ENCODE measurements around the gene ERF.

The ERF gene

GRCh38 chr19:42254850-42255765, at the start of gene ERF:
Gene ERF (minus strand): TSS chr19:42255128. CDS start chr19:42254999, 129 bp downstream.
- DNase-seq (ENCODE audit: low read depth, low spot score) = peak; percentile 70

GRCh38 chr19:42303876-42304275, 48.9 kb upstream of the ERF start:
- no peak for DNase-seq (ENCODE audit: low read depth, low spot score)

DNA sequence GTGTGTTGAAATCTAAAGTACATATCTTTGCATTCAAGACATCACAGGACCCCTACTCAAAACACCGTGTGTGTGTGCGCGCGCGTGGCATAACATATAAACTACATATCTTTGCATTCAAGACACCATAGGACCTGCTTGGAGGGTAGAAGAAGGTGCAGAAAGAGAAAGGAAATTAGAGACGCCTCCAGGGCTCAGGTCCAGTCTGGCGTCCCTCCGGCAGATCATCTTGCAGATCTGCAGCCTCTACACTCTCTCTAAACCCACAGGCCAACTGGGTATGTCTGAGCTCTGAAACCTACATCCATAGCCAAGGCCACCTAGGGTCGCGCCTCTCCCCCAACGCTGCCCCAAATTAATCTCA, 48.2 kb upstream of the ERF start:
- no peak for DNase-seq (ENCODE audit: low read depth, low spot score)

GRCh38 chr19:42301646-42302203, 46.8 kb upstream of the ERF start, which contains the start of gene PRR19:
Gene PRR19 (plus strand): TSS chr19:42302132. CDS start chr19:42309585, 7,453 bp downstream.
- DNase-seq (ENCODE audit: low read depth, low spot score) = no peak

- no peak for DNase-seq (ENCODE audit: low read depth, low spot score)
Measured at GRCh38 chr19:42297039-42297438, 42.1 kb upstream of the ERF start.

- no peak for DNase-seq (ENCODE audit: low read depth, low spot score)
Measured at GRCh38 chr19:42295831-42296525, 41.0 kb upstream of the ERF start.

DNA sequence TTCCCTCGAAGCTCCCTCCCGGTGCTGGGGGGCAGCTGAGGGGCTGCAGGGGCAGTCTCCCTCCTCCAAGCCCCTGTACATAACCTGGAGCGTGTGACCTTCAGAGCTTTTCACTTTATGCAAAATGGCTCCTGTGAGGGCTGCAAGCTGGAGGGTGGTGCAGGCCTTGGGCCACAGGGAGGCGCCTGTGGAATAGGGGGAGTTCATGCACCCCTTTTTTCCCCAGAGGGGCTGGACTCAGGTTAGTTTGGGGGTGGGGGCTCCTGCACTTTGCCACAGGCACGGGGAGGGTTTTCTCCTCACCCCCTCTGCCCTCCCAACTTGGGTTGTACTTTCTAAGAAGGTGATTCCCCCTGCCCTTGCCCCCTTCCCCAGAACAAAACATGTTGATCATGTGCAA, 40.4 kb upstream of the ERF start:
- DNase-seq (ENCODE audit: low read depth, low spot score) = no peak

- DNase-seq (ENCODE audit: low read depth, low spot score) = no peak
Measured at GRCh38 chr19:42294471-42295137, 39.7 kb upstream of the ERF start.

DNA sequence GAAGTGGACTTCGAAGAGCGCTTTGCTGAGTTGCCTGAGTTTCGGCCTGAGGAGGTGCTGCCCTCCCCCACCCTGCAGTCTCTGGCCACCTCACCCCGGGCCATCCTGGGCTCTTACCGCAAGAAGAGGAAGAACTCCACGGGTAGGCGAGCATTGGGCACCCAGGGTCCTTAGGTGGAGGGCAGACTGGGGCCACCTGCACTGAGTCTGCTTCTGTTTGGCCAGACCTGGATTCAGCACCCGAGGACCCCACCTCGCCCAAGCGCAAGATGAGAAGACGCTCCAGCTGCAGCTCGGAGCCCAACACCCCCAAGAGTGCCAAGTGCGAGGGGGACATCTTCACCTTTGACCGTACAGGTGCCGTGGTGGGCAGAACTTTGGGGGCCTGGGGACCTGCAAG, 39.0 kb upstream of the ERF start:
- DNase-seq (ENCODE audit: low read depth, low spot score) = no peak

- no peak for DNase-seq (ENCODE audit: low read depth, low spot score)
Measured at GRCh38 chr19:42293540-42293939, 38.6 kb upstream of the ERF start.

DNA sequence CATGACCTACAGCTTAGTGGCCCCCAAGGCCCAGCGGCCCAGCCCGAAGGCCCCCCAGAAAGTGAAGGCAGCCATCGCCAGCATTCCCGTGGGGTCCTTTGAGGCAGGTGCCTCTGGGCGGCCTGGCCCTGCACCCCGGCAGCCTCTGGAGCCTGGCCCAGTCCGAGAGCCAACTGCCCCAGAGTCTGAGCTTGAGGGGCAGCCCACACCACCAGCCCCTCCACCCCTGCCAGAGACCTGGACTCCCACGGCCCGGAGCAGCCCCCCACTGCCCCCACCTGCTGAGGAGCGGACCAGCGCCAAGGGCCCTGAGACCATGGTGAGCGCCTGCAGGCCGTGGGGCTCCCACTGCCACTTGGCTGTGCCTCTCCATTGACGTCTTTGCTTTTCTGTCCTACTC, 38.0 kb upstream of the ERF start:
- DNase-seq (ENCODE audit: low read depth, low spot score) = no peak

DNA sequence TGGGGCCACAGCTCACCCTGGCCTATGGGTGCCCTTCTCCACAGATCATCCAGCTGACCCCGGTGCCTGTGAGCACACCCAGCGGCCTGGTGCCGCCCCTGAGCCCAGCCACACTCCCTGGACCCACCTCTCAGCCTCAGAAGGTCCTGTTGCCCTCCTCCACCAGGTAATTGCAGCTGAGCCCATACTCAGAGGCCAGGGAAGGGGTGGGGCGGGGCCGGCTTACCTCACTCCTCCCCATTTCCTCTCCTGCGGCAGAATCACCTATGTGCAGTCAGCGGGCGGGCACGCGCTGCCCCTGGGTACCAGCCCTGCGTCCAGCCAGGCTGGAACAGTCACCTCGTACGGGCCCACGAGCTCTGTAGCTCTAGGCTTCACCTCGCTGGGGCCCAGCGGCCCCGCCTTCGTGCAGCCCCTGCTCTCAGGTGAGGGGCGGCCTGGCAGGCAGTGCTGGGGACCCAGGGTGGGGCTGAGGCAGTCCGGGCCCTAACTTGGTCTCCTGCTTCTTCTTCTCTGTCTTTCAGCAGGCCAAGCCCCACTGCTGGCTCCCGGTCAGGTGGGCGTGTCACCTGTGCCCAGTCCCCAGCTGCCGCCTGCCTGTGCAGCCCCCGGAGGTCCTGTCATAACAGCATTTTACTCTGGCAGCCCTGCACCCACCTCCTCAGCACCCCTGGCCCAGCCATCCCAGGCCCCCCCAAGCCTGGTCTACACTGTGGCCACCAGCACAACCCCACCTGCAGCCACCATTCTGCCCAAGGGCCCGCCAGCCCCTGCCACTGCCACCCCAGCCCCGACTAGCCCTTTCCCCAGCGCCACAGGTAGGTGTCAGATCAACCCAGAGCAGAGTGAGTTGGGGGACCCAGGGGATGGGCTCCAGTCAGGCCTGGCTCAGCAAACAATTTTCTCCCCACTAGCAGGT, 37.4 kb upstream of the ERF start:
- DNase-seq (ENCODE audit: low read depth, low spot score) = no peak

DNA sequence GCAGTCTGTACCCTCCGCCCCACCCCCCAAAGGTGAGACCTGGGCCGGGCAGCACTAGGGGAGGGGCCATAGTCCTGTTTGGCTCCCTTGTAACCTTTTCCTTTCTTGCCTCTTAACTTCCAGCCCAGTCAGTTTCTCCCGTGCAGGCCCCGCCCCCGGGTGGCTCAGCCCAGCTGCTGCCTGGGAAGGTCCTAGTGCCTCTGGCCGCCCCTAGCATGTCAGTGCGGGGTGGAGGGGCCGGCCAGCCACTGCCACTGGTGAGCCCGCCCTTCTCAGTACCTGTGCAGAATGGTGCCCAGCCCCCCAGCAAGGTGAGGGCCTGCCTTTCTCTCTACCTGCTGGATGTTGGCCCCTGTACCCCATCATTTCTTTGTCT, 36.5 kb upstream of the ERF start:
- DNase-seq (ENCODE audit: low read depth, low spot score) = no peak

- no peak for DNase-seq (ENCODE audit: low read depth, low spot score)
Measured at GRCh38 chr19:42290523-42291434, 35.9 kb upstream of the ERF start.

DNA sequence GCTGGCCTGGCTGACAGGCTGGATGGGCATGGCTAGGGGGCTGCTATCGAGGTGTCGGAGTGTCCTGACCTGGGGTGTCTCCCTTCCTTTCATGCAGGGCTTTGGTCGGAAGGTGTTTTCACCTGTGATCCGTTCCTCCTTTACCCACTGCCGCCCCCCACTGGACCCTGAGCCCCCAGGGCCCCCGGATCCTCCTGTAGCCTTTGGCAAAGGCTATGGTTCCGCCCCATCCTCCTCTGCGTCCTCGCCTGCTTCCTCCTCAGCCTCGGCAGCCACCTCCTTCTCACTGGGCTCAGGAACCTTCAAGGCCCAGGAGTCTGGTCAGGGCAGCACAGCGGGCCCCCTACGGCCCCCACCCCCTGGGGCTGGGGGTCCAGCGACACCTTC, 35.2 kb upstream of the ERF start:
- no peak for DNase-seq (ENCODE audit: low read depth, low spot score)

GRCh38 chr19:42289556-42290041, 34.7 kb upstream of the ERF start:
- no peak for DNase-seq (ENCODE audit: low read depth, low spot score)

DNA sequence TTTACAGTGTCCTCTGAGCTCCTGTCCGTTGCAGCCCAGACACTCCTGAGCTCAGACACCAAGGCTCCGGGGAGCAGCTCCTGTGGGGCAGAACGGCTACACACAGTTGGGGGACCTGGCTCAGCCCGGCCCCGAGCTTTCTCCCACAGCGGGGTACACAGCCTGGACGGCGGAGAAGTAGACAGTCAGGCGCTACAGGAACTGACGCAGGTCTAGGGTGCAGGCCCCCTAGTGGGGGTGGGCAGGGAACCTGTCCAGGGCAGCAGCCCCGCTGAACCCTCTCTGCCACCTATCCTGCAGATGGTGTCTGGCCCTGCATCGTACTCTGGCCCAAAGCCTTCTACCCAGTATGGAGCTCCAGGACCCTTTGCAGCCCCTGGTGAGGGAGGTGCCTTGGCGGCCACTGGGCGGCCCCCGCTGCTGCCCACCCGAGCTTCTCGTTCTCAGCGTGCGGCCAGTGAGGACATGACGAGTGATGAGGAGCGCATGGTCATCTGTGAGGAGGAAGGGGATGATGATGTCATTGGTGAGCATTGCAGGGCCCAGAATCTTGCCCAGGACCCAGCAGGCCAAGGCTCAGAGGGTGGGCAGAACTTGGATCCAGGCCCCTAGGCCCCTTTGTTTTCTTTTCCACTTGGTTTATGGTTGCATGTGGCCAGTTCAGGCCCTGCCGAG, 34.1 kb upstream of the ERF start:
- no peak for DNase-seq (ENCODE audit: low read depth, low spot score)

DNA sequence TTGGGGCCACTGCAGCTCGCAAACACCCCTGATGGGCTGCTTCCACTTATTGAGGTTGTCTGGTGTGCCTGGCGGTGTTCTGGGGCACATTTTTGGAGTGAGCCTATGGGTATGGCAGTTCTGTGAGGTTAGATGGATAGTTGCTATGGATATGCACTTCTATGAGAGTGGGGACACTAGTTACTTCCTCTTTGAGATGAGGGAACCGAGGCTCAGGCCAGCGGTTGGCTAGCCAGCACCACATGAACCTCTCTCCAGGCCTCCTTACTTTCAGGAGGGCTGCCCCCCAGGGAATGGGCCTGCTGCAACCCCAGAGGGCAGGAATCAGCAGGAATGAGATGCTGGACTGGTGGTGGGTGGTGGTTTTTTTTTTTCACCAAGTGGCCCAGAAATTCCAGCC, 33.5 kb upstream of the ERF start:
- no peak for DNase-seq (ENCODE audit: low read depth, low spot score)

DNA sequence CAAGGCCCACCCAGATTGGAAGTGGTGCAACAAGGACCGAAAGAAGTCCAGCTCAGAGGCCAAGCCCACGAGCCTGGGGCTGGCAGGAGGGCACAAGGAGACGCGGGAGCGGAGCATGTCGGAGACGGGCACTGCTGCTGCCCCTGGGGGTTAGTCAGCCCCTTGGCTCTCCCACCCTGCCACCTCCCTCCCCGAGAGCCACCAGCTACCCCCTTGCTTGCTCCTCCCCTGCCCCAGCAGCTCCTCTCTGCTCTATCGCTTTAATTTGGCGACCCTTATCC, 32.8 kb upstream of the ERF start:
- DNase-seq (ENCODE audit: low read depth, low spot score) = no peak

Data from smooth muscle cell of the brain vasculature (primary cell).